Activated CD4-positive, alpha-beta T cell treated with anti-CD3 and anti-CD28 coated beads for 1 hour (primary cell): ENCODE results near the gene CUBN.

Experiments
- DNase-seq: peaks from one replicate; pipeline ENCODE4 v3.0.0-alpha.2; 2020

The CUBN gene

GRCh38 chr10:16904639-16905061, 225.0 kb downstream of the CUBN start:
- no peak for DNase-seq

GRCh38 chr10:16904049-16904448, 225.6 kb downstream of the CUBN start:
- no peak for DNase-seq

GRCh38 chr10:16902606-16903005, 227.0 kb downstream of the CUBN start:
- DNase-seq, result no peak

- DNase-seq, result no peak
Observed at GRCh38 chr10:16901106-16901505, 228.5 kb downstream of the CUBN start.

GRCh38 chr10:16896993-16897392, 232.6 kb downstream of the CUBN start:
- DNase-seq, result no peak

GRCh38 chr10:16894821-16895220, 234.8 kb downstream of the CUBN start:
- DNase-seq, result no peak

GRCh38 chr10:16893664-16894063, 235.9 kb downstream of the CUBN start:
- no peak for DNase-seq

GRCh38 chr10:16891375-16892313, 238.0 kb downstream of the CUBN start:
- DNase-seq, result peak; percentile 15

GRCh38 chr10:16890691-16891090, 238.9 kb downstream of the CUBN start:
- DNase-seq, result no peak

- no peak for DNase-seq
Observed at GRCh38 chr10:16887565-16887964, 242.0 kb downstream of the CUBN start.

- DNase-seq, result no peak
Observed at GRCh38 chr10:16886031-16886430, 243.6 kb downstream of the CUBN start.

GRCh38 chr10:16884497-16884896, 245.1 kb downstream of the CUBN start:
- DNase-seq, result no peak

GRCh38 chr10:16883084-16883483, 246.5 kb downstream of the CUBN start:
- DNase-seq, result no peak

GRCh38 chr10:16870331-16870730, 259.3 kb downstream of the CUBN start:
- no peak for DNase-seq

GRCh38 chr10:16867990-16868389, 261.6 kb downstream of the CUBN start:
- no peak for DNase-seq

GRCh38 chr10:16867556-16867955, 262.1 kb downstream of the CUBN start:
- no peak for DNase-seq

GRCh38 chr10:16866541-16867275, 262.9 kb downstream of the CUBN start:
- no peak for DNase-seq

GRCh38 chr10:16865766-16866165, 263.8 kb downstream of the CUBN start:
- DNase-seq, result no peak

- no peak for DNase-seq
Observed at GRCh38 chr10:16863766-16864165, 265.8 kb downstream of the CUBN start.

- DNase-seq, result no peak
Observed at GRCh38 chr10:16857419-16857818, 272.2 kb downstream of the CUBN start.

GRCh38 chr10:16856567-16856966, 273.0 kb downstream of the CUBN start:
- DNase-seq, result no peak

GRCh38 chr10:16856092-16856491, 273.5 kb downstream of the CUBN start:
- DNase-seq, result no peak

GRCh38 chr10:16854623-16855022, 275.0 kb downstream of the CUBN start:
- no peak for DNase-seq

GRCh38 chr10:16853809-16854208, 275.8 kb downstream of the CUBN start:
- no peak for DNase-seq
